GM12878 (cell line): ENCODE measurements around the gene GRIP2. TPM values are rescaled to one million over a fixed set of nuclear protein-coding genes. Genes with fewer than 3 reads are reported as not detected.

Experiments used
- ATAC-seq: fragments of 200-7000 bp; cut with Tn5 transposase; 3 replicates; pipeline ENCODE4 v1.9.1; 2020; ENCODE audit warnings: mild to moderate bottlenecking, moderate library complexity
- BruUV-seq: library from RNA; stranded (reverse); fragments of 400-500 nt; replicated peaks from 2 replicates; lab custom pipeline; 2021; lab: Mats Ljungman, UMichigan
- CTCF ChIA-PET: fragments of 300-600 bp; sonication (Branson Sonifier 250); formaldehyde crosslinking; extraction: SDS; loops from one replicate; lab custom pipeline; 2021; ENCODE audit warnings: inconsistent platforms; lab: Yijun Ruan, JAX
- POLR2A ChIA-PET: fragments of 350-600 bp; formaldehyde crosslinking; extraction: SDS; loops from one replicate; lab custom pipeline; 2021; ENCODE audit warnings: inconsistent platforms; lab: Charles Lee
- RAD21 ChIA-PET: fragments of 300-600 bp; sonication (Branson Sonifier 250); formaldehyde crosslinking; loops from one replicate; lab custom pipeline; 2023; ENCODE audit warnings: antibody characterized with exemption; ENCODE audit not compliant: unreplicated experiment; lab: Charles Lee
- SMC1A ChIA-PET: fragments of 300-600 bp; sonication (Branson Sonifier 250); formaldehyde crosslinking; loops from one replicate; lab custom pipeline; 2023; ENCODE audit not compliant: unreplicated experiment, uncharacterized antibody; lab: Charles Lee
- DNase-seq: peaks from one replicate; pipeline ENCODE4 v3.0.0-alpha.2; 2011; ENCODE audit warnings: low read depth, low spot score
- FAIRE-seq: peaks from 3 replicates; lab custom pipeline; 2011; peaks lifted over from hg19 to GRCh38; lab: Jason Lieb, UNC
- H2AFZ ChIP-seq: 2 replicates; pipeline ENCODE4 v1.6.0; 2011; ENCODE audit warnings: low read depth, low read length, control low read depth; ENCODE audit not compliant: control insufficient read depth
- H3K27ac ChIP-seq: 2 replicates; pipeline ENCODE4 v1.5.1; 2011; ENCODE audit warnings: control low read depth; ENCODE audit not compliant: control insufficient read depth, insufficient read depth
- H3K27me3 ChIP-seq, 2 experiments: replicated peaks in 1 of 2; 2 replicates each; pipeline versions ENCODE4 v1.6.0 to v1.6.1; 2011; ENCODE audit warnings: low read length in 1 of 2; ENCODE audit not compliant: control insufficient read depth in 2 of 2, insufficient read depth in 2 of 2
- H3K36me3 ChIP-seq, 2 experiments: 2 replicates each; pipeline ENCODE4 v1.5.1; 2011; ENCODE audit warnings: low read length in 1 of 2; ENCODE audit not compliant: control insufficient read depth in 2 of 2, insufficient read depth in 2 of 2
- H3K4me1 ChIP-seq: 2 replicates; pipeline ENCODE4 v1.6.1; 2011; ENCODE audit warnings: mild to moderate bottlenecking, low read length, moderate library complexity, mixed read lengths; ENCODE audit not compliant: control insufficient read depth, insufficient read depth
- H3K4me2 ChIP-seq: 2 replicates; pipeline ENCODE4 v1.6.0; 2011; ENCODE audit warnings: control low read depth; ENCODE audit not compliant: control insufficient read depth, insufficient read depth
- H3K4me3 ChIP-seq: fragments of 200-600 bp; sonication (generic); 2 replicates; pipeline ENCODE4 v1.5.1; 2016
- H3K79me2 ChIP-seq: 2 replicates; pipeline ENCODE4 v1.6.0; 2011; ENCODE audit warnings: low read length; ENCODE audit not compliant: control insufficient read depth, insufficient read depth
- H3K9ac ChIP-seq: 2 replicates; pipeline ENCODE4 v1.8.0; 2011; ENCODE audit warnings: low read length, control low read depth, mixed read lengths; ENCODE audit not compliant: control insufficient read depth, insufficient read depth
- H3K9me3 ChIP-seq: replicated peaks from 3 replicates; pipeline ENCODE4 v1.5.1; 2011; ENCODE audit warnings: mild to moderate bottlenecking, low read length; ENCODE audit not compliant: control insufficient read depth, insufficient read depth
- H4K20me1 ChIP-seq: 2 replicates; pipeline ENCODE4 v1.6.0; 2011; ENCODE audit not compliant: control insufficient read depth, insufficient read depth
- CEBPZ ChIP-seq: fragments of 150-350 bp; IDR thresholded peaks from 2 replicates; pipeline ENCODE4 v1.6.1; 2016; ENCODE audit warnings: low read depth, low read length
- NR2C2 ChIP-seq: IDR thresholded peaks from 2 replicates; pipeline ENCODE4 v1.6.1; 2011; ENCODE audit warnings: borderline replicate concordance, low read depth; ENCODE audit not compliant: control insufficient read depth, insufficient read length
- RUNX3 ChIP-seq: IDR thresholded peaks from 2 replicates; pipeline ENCODE4 v1.6.1; 2012; ENCODE audit warnings: low read length, inconsistent platforms
- SUPT20H ChIP-seq: IDR thresholded peaks from 2 replicates; pipeline ENCODE4 v1.6.1; 2011; ENCODE audit warnings: low read depth, mild to moderate bottlenecking, low read length, moderate library complexity, borderline replicate concordance; ENCODE audit not compliant: control insufficient read depth
- ZSCAN29 ChIP-seq: fragments of 450-650 bp; IDR thresholded peaks from 2 replicates; pipeline ENCODE4 v1.6.1; 2017; ENCODE audit warnings: mild to moderate bottlenecking, moderate library complexity
- WGBS: methylation state at CpG from one replicate; pipeline ENCODE4 v1.1.6; 2016; ENCODE audit warnings: low lambda C conversion rate; ENCODE audit not compliant: insufficient replicate concordance, insufficient coverage; ENCODE audit errors: missing lambda C conversion rate; 5-methylcytosine and 5-hydroxymethylcytosine counted together
- in situ Hi-C: fragments of 300-500 bp; cut with MboI; formaldehyde crosslinking; loops from 9 replicates; pipeline ENCODE4 v1.14.3; 2018; ENCODE audit warnings: mixed read lengths
- intact Hi-C: fragments of 100-400 bp; cut with micrococcal nuclease; formaldehyde crosslinking; loops from one replicate; pipeline ENCODE4 v1.14.2; 2022; ENCODE audit not compliant: unreplicated experiment
- polyA plus RNA-seq, 11 experiments: library from polyadenylated mRNA; depleted of rRNA in 4 of 11; unstranded in 6 of 11; stranded (reverse) in 5 of 11; fragments of >200 nt; fragmentation: Nextera tagmentation in 4 of 11; fragmentation: Illumina TruSeq in 1 of 11; extraction: Ambion mirVana in 4 of 11; extraction: Trizol in 1 of 11; gene quantifications; 1 replicate in 1 of 11; 2 replicates in 10 of 11; pipeline versions ENCODE4 v1.2.1 to v1.2.3, GENCODE V29; 2011 to 2016; ENCODE audit warnings: inconsistent platforms in 2 of 11, missing spikeins in 2 of 11, low read depth in 1 of 11
- total RNA-seq, 4 experiments: library from RNA; depleted of rRNA in 3 of 4; stranded (reverse); fragments of >200 nt in 3 of 4; fragmentation: Illumina TruSeq in 1 of 4; extraction: Trizol in 1 of 4; gene quantifications; 2 replicates each; pipeline versions ENCODE4 v1.2.1 to v1.2.3, GENCODE V29; 2013 to 2021

Gene GRIP2
- total and polyA plus RNA-seq, 10 of the 15 experiments (the other 5 are each of a cell fraction or from before 2014, with no cell fraction given): not detected

- ChIA-PET POLR2A (no interaction called here), RAD21 (interaction anchor here (0.7 to 2.8 kb wide), 3 partner anchors 37 to 290 kb away, joined by 4 to 26 read pairs (median 11); partner anchors contain the start of gene LSM3)
- no peaks in the 10 kb centered on the region for H3K79me2 ChIP-seq
- intact Hi-C loops: loop anchor here (1.0 to 5.0 kb wide), 4 partner anchors 66 to 571 kb away; partner anchors contain the start of gene SLC6A6
- H3K4me1 ChIP-seq: no peaks in the 10 kb centered on the region
- H3K4me2 ChIP-seq: no peak overlapping the region
- H3K27me3 ChIP-seq: no peaks in the 10 kb centered on the region
- H3K9me3 ChIP-seq: no peaks in the 10 kb centered on the region
- no TSS peak for BruUV-seq
- FAIRE-seq: no peak
- H3K36me3 ChIP-seq: peaks cover 4 to 6% of the 10 kb centered on the region in 2 experiments
- TF ChIP-seq SUPT20H (no peak), ZSCAN29 (no peak), CEBPZ (no peak), NR2C2 (no peak), RUNX3 (no peak)
- TF ChIP-seq, all 136 proteins: peak for 0
- ChIA-PET CTCF (interaction anchor here (0.6 to 3.5 kb wide), 22 partner anchors 14 to 630 kb away, joined by 3 to 46 read pairs (median 4); partner anchors contain the start of gene SLC6A6), SMC1A (interaction anchor here (0.7 to 2.9 kb wide), 7 partner anchors 9 to 264 kb away, joined by 3 to 26 read pairs (median 4); no protein-coding TSS in a partner anchor)
- no peak overlapping the region for H3K9ac ChIP-seq
- H3K27ac ChIP-seq: no peak overlapping the region
- no peaks in the 10 kb centered on the region for H4K20me1 ChIP-seq
- no peak overlapping the region for H2AFZ ChIP-seq
- H3K4me3 ChIP-seq: no peak overlapping the region
- in situ Hi-C loops: no loop called here
- ATAC-seq: no peak
- 80% methylated on average over 13 of the region's 13 CpGs for WGBS
- no peak for DNase-seq
These were observed 71.5 kb downstream of the GRIP2 start for GRCh38 chr3:14468621-14468981.
